Islet precursor cell (in vitro differentiated cells): ENCODE results near the gene RPEL1.
A peak's percentile ranks its signal among the peaks of the same experiment; 100 is the strongest.
"Not testable (repeated sequence)": the region's sequence is repeated elsewhere in the genome, so short reads cannot be mapped to it uniquely, and the experiment has no call there.

ENCODE experiments used
- DNase-seq: peaks from one replicate; pipeline ENCODE4 v3.0.0-alpha.2; 2018

RPEL1 gene

DNA sequence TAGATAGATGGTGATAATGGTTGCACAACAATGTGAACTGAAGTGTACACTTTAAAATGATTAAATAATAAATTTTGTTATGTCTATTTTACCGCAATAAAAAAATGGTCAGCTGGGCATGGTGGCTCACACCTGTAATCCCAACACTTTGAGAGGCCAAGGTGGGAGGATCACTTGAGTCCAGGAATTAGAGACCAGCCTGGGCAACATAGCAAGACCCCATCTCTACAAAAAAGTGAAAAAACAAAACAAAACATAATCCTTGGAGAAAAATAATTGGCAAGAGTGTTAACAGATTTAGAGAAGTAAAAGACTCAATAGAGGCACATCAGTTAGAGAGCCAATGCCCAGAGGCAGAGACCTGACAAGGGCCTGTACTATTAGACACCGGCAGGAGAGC is 9.9 kb upstream of the RPEL1 start:
- DNase-seq: no peak

DNA sequence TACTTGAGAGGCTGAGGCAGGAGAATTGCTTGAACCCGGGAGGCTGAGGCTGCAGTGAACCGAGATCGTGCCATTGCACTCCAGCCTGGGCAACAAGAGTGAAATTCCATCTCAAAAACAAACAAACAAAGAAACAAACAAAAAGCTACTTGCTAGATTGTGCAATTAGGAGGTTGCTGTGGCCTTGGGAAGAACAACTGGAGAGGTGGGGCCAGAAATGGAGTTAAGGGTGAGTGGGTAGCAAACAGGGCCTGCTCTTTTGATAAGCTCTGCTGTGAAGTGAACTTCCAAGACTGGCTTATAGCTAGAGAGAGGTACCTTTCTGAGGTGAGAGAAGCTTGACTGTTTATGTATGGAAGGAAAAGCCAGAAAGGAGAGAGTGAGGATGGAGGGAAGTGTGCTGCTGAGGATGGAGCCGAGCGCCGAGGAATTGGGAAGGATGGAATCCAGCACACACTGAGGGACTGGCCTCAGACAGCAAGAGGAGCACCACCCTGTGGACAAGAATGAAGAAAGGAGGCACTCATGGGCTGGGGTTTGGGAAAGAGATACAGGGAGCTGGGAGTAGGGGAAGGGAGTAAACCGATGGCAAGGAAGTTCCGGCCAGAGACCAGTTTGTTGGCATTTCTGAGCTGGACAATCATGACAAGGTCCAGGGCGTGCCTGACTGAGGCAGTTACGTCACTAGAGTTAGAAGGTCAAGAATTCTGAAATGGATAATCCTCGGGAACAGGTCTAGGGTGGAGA is 7.0 kb upstream of the RPEL1 start:
- DNase-seq: peak; percentile 89

DNA sequence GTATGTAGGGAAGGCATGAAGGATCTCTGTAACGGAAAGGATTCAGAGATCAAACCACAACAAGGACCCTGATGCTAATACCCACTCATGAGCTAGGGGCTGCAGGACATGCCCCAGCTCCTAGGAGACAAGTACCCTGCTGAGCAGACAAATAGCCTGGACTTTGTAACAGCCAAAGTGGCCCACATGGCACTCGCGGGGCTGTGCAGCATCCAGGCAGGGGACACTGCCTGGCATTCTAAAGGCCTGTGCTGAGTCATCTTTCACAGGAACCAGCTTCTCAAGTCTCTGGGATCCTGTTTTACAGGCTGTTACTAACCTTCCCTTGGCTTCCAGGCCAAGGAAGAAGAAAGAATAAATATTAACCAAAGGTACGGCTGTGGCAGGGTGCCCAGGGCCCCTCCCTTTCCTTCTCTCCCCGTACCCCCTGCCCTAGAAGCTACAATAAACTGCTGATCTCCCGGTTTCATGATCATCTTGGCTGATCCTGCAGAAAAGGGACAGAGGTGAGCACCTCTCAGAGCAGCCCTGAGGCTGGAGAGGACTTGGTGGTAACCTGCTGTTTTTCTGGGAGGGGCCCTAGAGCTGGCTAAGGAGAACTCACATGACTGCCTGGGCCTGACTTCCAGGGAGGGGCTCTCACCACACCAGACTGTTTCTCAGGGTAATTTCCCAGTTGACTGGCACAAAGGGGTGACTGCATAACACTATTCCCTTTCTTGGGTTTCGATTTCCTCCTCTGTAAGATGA is 4.2 kb upstream of the RPEL1 start:
- DNase-seq: peak; percentile 94

DNA sequence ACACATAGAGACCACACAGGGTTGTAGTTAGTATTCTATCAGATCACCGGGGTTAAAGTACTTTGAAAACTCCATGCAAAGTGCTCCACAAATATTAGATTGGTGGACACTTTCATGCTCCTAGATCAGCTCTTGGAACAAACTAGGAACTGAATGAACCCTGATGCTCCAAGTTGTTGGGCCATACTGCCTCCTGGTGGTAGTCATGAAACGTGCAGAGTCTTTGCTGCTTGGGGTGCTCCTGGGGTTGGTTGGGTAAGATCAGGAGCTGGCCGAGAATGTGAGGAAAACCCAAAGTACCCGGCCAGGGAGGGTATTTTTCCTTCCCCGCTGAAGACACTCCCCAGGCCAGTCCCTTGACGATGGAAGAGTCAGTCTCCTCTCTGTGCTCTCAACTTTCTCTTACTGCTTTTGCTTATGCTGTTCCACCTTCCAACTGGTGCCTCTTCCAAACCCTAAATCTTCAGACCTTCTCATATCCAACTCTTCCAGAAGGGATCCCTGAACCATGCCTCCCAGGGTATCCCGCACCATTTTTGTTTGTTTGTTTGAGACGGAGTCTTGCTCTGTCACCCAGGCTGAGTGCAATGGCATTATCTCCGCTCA is 918 bp upstream of the RPEL1 start:
- peak; percentile 86 for DNase-seq

- no peak for DNase-seq
Measured at GRCh38 chr10:103246324-103246723, 637 bp downstream of the RPEL1 start.

DNA sequence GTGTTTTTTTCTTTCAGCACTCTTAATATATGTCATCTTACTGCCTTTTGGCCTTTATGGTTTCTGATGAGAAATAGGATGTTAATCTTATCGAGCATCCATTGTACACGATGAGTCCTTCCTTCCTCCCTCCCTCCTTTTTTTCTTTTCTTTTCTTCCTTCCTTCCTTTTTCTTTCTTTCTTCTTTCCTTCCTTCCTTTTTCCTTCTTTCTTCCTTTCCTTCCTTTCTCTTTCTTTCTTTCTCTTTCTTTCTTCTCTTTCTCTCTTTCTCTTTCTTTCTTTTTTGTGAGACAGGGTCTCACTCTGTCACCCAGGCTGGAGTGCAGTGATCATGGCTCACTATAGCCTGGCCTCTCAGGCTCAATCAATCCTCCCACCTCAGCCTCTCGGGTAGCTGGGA is 8.4 kb downstream of the RPEL1 start:
- DNase-seq: no peak

DNA sequence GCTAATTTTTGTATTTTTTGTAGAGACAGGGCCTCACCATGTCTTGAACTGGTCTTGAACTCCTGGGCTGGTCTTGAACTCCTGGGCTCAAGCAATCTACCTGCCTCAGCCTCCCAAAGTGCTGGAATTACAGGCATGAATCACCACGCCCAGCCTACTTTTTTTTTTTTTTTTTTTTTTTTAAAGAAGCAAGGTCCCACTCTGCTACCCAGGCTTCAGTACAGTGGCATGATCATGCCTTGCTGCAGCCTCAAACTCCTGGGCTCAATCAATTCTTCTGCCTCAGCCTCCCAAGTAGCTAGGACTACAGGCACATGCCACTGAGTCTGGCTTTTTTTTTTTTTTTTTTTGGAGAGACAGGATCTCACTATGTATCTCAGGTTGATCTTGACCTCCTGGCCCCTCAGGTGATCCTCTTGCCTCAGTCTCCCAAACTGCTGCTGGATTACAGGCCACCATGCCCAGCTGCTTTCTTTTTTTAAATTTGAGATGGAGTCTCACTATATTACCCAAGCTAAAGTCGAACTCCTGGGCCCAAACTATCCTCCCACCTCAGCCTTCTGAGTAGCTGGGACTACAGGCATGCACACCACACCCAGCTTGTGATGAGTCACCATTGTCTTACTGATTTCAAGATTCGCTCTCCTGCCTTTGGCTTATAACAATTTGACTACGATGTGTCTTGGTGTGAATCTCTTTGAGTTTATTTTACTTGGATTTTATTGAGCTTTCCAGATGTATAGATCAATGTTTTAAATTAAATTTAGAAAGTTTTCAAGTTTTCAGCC is 9.0 kb downstream of the RPEL1 start:
- DNase-seq: peak; percentile 70

- no peak for DNase-seq
Measured at GRCh38 chr10:103256613-103257012, 10.9 kb downstream of the RPEL1 start.

DNA sequence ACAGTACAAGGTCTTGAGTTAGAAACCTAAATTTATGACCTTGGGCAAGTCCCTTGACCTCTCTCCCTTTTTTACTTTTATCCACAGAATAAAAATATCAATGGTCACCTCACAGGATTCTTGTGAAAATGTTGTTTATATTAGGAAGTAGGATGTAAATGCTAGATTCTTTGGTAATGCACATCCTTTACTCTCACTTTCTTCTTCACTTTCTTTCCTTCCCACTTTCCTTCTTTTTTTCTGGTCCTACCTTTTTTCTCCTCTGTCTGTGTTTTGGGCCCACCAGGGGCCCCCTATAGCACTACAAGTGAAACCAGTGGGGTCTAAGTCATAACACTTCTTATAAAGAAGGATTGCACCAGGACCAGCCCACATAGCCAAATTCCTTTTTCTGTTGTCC is 12.1 kb downstream of the RPEL1 start:
- DNase-seq: no peak

GRCh38 chr10:103258928-103259327 is 13.2 kb downstream of the RPEL1 start:
- not testable (repeated sequence) for DNase-seq

- no peak for DNase-seq
Measured at GRCh38 chr10:103259989-103260388, 14.3 kb downstream of the RPEL1 start.

GRCh38 chr10:103262229-103262628 is 16.5 kb downstream of the RPEL1 start:
- no peak for DNase-seq

DNA sequence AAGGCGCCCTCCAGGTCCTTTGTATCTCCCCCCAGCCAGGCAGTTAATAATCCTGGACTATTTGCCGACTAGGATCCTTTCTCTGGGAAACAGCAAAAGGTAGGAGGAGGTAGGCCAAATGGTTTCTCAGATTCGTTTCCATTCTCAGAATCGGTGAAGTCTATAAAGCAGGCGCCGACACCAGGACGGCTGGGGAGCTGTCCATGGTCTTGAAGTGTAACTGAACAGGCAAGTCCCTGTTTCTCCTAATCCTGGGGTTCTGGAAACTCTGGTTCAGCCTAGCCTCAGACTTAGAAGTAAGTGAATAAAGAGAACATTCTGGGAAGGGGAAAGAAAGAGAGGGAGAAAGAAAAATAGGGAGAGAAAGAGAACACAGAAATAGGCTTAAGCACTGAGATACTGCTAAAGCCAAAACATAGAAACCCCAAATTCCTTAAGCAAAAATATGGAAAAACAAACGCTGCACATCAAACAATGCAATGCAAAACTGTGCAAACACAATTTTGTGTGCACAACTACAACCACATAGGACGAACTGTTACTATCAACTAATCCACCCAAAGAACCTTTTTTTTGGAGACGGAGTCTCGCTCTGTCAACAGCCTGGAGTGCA is 20.1 kb downstream of the RPEL1 start:
- peak; percentile 88 for DNase-seq

DNA sequence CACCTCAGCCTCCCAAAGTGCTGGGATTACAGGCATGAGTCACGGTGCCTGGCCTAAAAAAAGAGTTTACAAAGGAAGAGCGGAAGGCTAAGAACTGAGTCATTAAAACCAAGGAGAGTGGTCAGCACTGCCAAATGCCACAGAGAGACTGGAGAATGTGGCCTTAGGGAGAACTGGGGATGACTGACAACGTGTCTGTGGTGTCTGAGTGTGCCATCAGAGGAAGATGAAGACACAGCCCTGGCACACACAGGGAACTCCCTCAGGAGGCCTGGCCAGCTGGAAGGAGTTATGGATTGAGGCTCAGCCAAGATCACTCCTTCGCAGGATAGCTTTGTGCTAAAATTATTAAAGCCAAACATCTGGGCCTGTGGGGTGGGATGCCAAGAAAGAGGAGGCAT is 27.4 kb downstream of the RPEL1 start:
- peak; percentile 96 for DNase-seq

- no peak for DNase-seq
Measured at GRCh38 chr10:103276251-103276895, 30.7 kb downstream of the RPEL1 start.

- DNase-seq: peak; percentile 83
Measured at GRCh38 chr10:103276896-103277712, 31.4 kb downstream of the RPEL1 start, which contains the start of gene INA. INA (plus strand) TSS chr10:103277138; CDS start chr10:103277212, 74 bp downstream.

- DNase-seq: peak; percentile 58
Measured at GRCh38 chr10:103277713-103278536, 32.2 kb downstream of the RPEL1 start.

- no peak for DNase-seq
Measured at GRCh38 chr10:103278537-103278823, 32.8 kb downstream of the RPEL1 start.

DNA sequence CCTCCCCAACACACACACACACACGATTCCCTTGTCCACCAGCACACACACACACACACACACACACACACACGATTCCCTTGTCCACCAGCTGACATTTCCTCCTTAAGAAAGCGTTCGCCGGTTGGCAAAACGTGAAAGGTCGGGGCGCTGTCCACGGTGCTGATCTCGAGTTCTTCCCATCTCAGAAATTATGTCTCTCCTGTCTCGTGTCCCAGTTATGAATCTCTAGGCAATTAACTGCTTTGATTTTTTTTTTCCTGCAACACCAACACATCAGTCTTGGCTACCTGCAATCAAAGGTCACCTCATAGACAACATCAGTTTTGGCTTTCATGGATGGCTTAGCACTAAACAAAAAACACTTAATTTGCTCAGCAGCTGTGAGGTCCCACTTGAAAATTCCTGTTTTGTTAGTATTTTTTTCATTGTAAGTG is 33.2 kb downstream of the RPEL1 start:
- peak; percentile 77 for DNase-seq

GRCh38 chr10:103280031-103280430 is 34.3 kb downstream of the RPEL1 start:
- no peak for DNase-seq
